A673 (cell line): Measurements from ENCODE around the gene GBA3. TPM values are rescaled to one million over a fixed set of nuclear protein-coding genes. Genes with fewer than 3 reads are reported as not detected.

Experiments used
- BruUV-seq: library from RNA; stranded (reverse); fragments of 400-500 nt; replicated peaks from 2 replicates; lab custom pipeline; 2021; lab: Mats Ljungman, UMichigan
- CTCF ChIA-PET: fragments of 300-600 bp; sonication (Branson Sonifier 250); formaldehyde crosslinking; loops from one replicate; lab custom pipeline; 2022; ENCODE audit warnings: antibody characterized with exemption; lab: Charles Lee
- POLR2A ChIA-PET: fragments of 300-600 bp; sonication (Branson Sonifier 250); formaldehyde crosslinking; loops from one replicate; lab custom pipeline; 2022; ENCODE audit warnings: antibody characterized with exemption; ENCODE audit not compliant: low non-redundant PET; lab: Charles Lee
- DNase-seq: peaks from one replicate; pipeline ENCODE4 v3.0.0-alpha.2; 2015; ENCODE audit warnings: low spot score
- H3K27ac ChIP-seq: fragments of 200-600 bp; sonication (generic); 2 replicates; pipeline ENCODE4 v1.5.1; 2016; ENCODE audit warnings: mixed run types, low read depth, mild to moderate bottlenecking, mixed read lengths, antibody characterized with exemption, low read length; ENCODE audit not compliant: poor library complexity, severe bottlenecking
- H3K27me3 ChIP-seq: fragments of 200-600 bp; sonication (generic); replicated peaks from 2 replicates; pipeline ENCODE4 v1.6.1; 2017; ENCODE audit warnings: mixed run types, low read depth, mild to moderate bottlenecking, mixed read lengths, antibody characterized with exemption, low read length; ENCODE audit not compliant: insufficient read depth, poor library complexity
- H3K36me3 ChIP-seq: fragments of 200-600 bp; sonication (generic); 2 replicates; pipeline ENCODE4 v1.6.1; 2016; ENCODE audit warnings: mixed run types, mild to moderate bottlenecking, mixed read lengths, antibody characterized with exemption, low read length; ENCODE audit not compliant: insufficient read depth, poor library complexity, severe bottlenecking
- H3K4me1 ChIP-seq: fragments of 200-600 bp; sonication (generic); 2 replicates; pipeline ENCODE4 v1.6.1; 2017; ENCODE audit warnings: mixed run types, mild to moderate bottlenecking, mixed read lengths, antibody characterized with exemption, low read length; ENCODE audit not compliant: insufficient read depth, poor library complexity, severe bottlenecking
- H3K4me3 ChIP-seq: fragments of 200-600 bp; sonication (generic); 2 replicates; pipeline ENCODE4 v1.5.1; 2016; ENCODE audit warnings: low read depth, mixed run types, mild to moderate bottlenecking, mixed read lengths, low read length; ENCODE audit not compliant: poor library complexity, severe bottlenecking
- H3K9me3 ChIP-seq: fragments of 200-600 bp; sonication (generic); 2 replicates; pipeline ENCODE4 v1.6.1; 2016; ENCODE audit warnings: mixed run types, low read depth, mild to moderate bottlenecking, mixed read lengths, antibody characterized with exemption, low read length; ENCODE audit not compliant: poor library complexity, severe bottlenecking
- EZH2 ChIP-seq: fragments of 200-600 bp; sonication (generic); IDR thresholded peaks from 2 replicates; pipeline ENCODE4 v1.6.1; 2017; ENCODE audit warnings: borderline replicate concordance, low read depth, mild to moderate bottlenecking, mixed read lengths, antibody characterized with exemption, low read length; ENCODE audit not compliant: poor library complexity, severe bottlenecking
- intact Hi-C: fragments of 100-400 bp; cut with micrococcal nuclease; formaldehyde crosslinking; loops from one replicate; pipeline ENCODE4 v1.10.0; 2022; ENCODE audit not compliant: unreplicated experiment
- total RNA-seq: library from RNA; stranded (reverse); gene quantifications from 2 replicates; pipeline ENCODE4 v1.2.3, GENCODE V29; 2021
- TF ChIP-seq, protein P1 (sequence below): fragments of 300-800, 200-600 bp; sonication (generic); conservative IDR thresholded peaks from 2 replicates; pipeline ENCODE4 v1.5.1; 2017; ENCODE audit warnings: low read depth, mild to moderate bottlenecking, antibody characterized with exemption, low read length, moderate library complexity, mixed read lengths

GBA3 gene
- total RNA-seq, 1 experiment from 2014 or later = not detected

DNA sequence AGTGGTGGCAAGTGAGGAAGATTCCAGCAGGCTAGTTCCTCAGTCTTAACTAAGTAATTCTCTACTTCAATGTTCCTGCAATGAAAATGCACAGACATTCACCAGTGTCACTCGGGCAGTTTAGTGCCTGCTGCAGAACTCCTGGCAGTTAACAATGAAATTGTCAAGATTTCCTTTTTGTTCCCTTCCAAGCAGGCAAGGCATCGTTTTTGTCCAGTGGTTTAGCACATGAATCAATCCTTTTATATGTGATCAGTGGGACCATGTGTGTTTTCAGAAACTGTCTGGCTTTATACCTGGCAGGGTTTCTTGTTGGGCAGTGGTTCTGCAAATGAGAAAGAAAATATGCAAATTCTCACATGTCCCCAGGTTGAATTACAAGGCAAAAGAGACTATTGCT, 122.2 kb downstream of the GBA3 start:
- H3K4me1 ChIP-seq = no peaks in the 10 kb centered on the region
- peaks cover under 1% of the 10 kb centered on the region for H3K9me3 ChIP-seq
- TF ChIP-seq, protein P1, sequence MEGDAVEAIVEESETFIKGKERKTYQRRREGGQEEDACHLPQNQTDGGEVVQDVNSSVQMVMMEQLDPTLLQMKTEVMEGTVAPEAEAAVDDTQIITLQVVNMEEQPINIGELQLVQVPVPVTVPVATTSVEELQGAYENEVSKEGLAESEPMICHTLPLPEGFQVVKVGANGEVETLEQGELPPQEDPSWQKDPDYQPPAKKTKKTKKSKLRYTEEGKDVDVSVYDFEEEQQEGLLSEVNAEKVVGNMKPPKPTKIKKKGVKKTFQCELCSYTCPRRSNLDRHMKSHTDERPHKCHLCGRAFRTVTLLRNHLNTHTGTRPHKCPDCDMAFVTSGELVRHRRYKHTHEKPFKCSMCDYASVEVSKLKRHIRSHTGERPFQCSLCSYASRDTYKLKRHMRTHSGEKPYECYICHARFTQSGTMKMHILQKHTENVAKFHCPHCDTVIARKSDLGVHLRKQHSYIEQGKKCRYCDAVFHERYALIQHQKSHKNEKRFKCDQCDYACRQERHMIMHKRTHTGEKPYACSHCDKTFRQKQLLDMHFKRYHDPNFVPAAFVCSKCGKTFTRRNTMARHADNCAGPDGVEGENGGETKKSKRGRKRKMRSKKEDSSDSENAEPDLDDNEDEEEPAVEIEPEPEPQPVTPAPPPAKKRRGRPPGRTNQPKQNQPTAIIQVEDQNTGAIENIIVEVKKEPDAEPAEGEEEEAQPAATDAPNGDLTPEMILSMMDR = no peak
- TF ChIP-seq EZH2 = no peak
- no TSS peak for BruUV-seq
- no peaks in the 10 kb centered on the region for H3K36me3 ChIP-seq
- POLR2A ChIA-PET = no interaction called here
- DNase-seq = no peak
- no peaks in the 10 kb centered on the region for H3K27me3 ChIP-seq
- CTCF ChIA-PET = no interaction called here
- H3K27ac ChIP-seq = no peak overlapping the region
- intact Hi-C loops = no loop called here
- H3K4me3 ChIP-seq = no peak overlapping the region

DNA sequence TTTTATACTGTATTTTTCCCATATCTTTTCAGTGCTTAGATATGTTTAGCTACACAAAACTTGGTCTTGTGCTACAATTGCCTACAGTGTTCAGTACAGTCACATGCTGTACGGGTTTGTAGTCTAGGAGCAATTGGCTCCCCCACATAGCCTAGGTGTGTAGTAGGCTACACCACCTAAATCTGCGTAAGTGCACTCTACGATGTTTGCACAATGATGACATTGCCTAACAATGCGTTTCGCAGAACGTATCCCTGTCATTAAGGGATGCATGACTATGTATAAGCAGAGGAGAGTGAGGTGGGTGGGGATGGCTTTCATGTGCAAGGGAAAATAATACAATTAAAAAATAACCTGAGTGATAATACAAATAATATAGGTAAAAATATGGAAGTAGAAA, 131.4 kb downstream of the GBA3 start:
- POLR2A ChIA-PET = no interaction called here
- Histone ChIP-seq H3K36me3 (no peaks in the 10 kb centered on the region), H3K4me3 (no peak overlapping the region), H3K27ac (no peak overlapping the region), H3K4me1 (no peaks in the 10 kb centered on the region), H3K27me3 (no peaks in the 10 kb centered on the region), H3K9me3 (no peaks in the 10 kb centered on the region)
- no TSS peak for BruUV-seq
- CTCF ChIA-PET = no interaction called here
- intact Hi-C loops = no loop called here
- DNase-seq = no peak
- TF ChIP-seq, protein P1 = no peak
- TF ChIP-seq EZH2 = no peak

DNA sequence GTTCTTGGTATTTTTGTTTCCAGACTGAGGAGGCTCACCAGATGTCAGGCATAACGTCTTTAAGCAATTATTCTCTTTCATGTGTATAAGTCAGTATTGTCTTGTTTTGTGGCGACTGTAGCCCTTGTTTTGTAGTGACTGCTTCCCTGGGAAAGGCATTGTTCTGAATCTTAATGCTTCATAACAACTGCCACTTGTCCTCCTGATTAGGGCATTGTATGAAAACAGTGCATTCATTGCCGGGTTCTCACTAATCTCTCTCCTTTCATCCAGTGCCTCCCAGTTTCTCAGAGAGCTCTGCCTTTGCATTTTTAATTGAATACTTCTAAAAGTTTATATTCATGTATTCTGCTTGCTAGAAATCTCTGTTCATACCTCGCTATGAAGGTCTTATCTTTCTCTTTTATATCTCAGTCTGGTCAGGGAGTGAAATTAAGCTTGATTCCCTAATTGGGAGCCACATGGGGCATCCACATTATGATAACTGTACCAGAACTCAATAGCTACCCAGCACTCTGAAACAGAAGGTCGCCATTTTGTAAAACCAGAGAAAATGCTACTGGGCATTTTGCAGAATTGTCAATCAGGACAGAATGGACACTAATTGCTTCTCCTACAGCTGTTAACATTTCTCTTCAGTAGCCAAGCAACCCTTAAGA, 149.8 kb downstream of the GBA3 start:
- Histone ChIP-seq H3K4me3 (no peak overlapping the region), H3K27me3 (no peaks in the 10 kb centered on the region), H3K27ac (no peak overlapping the region), H3K4me1 (no peaks in the 10 kb centered on the region), H3K9me3 (no peaks in the 10 kb centered on the region), H3K36me3 (no peaks in the 10 kb centered on the region)
- POLR2A ChIA-PET = no interaction called here
- no peak for DNase-seq
- BruUV-seq = no TSS peak
- intact Hi-C loops = no loop called here
- CTCF ChIA-PET = no interaction called here
- TF ChIP-seq, protein P1 = no peak
- no peak for TF ChIP-seq EZH2
